HL-60 (cell line): ENCODE data around the gene MTO1.
A peak's percentile ranks its signal among the peaks of the same experiment; 100 is the strongest.

Experiments
- DNase-seq, 2 experiments: peaks; one replicate each; pipeline ENCODE4 v3.0.0-alpha.2; 2010 to 2020; ENCODE audit warnings: low read depth in 1 of 2, low spot score in 1 of 2
- H3K27ac ChIP-seq: fragments of 250-450 bp; sonication (Bioruptor Pico); replicated peaks from 2 replicates; pipeline ENCODE4 v1.5.1; 2020; ENCODE audit warnings: mild to moderate bottlenecking, moderate library complexity
- H3K27me3 ChIP-seq: fragments of 250-450 bp; sonication (Bioruptor Pico); 2 replicates; pipeline ENCODE4 v1.5.1; 2021; ENCODE audit warnings: mild to moderate bottlenecking, moderate library complexity; ENCODE audit not compliant: insufficient read depth, poor library complexity, severe bottlenecking
- H3K4me3 ChIP-seq: replicated peaks from 2 replicates; pipeline ENCODE4 v1.5.1; 2011; ENCODE audit warnings: mild to moderate bottlenecking, control low read depth, low read length; ENCODE audit not compliant: insufficient read depth
- GABPA ChIP-seq: IDR thresholded peaks from 2 replicates; pipeline ENCODE4 v1.6.1; 2012; ENCODE audit warnings: low read depth
- POLR2AphosphoS5 ChIP-seq: IDR thresholded peaks from 2 replicates; pipeline ENCODE4 v1.6.1; 2012; ENCODE audit warnings: low read depth
- SPI1 ChIP-seq: IDR thresholded peaks from 2 replicates; pipeline ENCODE4 v1.6.1; 2012; ENCODE audit warnings: low read depth, mild to moderate bottlenecking, borderline replicate concordance
- TF ChIP-seq, protein P1 (sequence below): IDR thresholded peaks from one replicate; pipeline ENCODE4 v1.5.1; 2011; ENCODE audit warnings: low read length, control low read depth, inconsistent platforms; ENCODE audit not compliant: insufficient read depth
- TF ChIP-seq, protein P2 (sequence below): IDR thresholded peaks from 2 replicates; pipeline ENCODE4 v1.6.1; 2012; ENCODE audit warnings: low read depth; ENCODE audit not compliant: insufficient replicate concordance

The MTO1 gene

GRCh38 chr6:73506246-73506645 lies 44.7 kb downstream of the MTO1 start:
- TF ChIP-seq, protein P1, sequence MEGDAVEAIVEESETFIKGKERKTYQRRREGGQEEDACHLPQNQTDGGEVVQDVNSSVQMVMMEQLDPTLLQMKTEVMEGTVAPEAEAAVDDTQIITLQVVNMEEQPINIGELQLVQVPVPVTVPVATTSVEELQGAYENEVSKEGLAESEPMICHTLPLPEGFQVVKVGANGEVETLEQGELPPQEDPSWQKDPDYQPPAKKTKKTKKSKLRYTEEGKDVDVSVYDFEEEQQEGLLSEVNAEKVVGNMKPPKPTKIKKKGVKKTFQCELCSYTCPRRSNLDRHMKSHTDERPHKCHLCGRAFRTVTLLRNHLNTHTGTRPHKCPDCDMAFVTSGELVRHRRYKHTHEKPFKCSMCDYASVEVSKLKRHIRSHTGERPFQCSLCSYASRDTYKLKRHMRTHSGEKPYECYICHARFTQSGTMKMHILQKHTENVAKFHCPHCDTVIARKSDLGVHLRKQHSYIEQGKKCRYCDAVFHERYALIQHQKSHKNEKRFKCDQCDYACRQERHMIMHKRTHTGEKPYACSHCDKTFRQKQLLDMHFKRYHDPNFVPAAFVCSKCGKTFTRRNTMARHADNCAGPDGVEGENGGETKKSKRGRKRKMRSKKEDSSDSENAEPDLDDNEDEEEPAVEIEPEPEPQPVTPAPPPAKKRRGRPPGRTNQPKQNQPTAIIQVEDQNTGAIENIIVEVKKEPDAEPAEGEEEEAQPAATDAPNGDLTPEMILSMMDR, result no peak
- TF ChIP-seq, protein P2, sequence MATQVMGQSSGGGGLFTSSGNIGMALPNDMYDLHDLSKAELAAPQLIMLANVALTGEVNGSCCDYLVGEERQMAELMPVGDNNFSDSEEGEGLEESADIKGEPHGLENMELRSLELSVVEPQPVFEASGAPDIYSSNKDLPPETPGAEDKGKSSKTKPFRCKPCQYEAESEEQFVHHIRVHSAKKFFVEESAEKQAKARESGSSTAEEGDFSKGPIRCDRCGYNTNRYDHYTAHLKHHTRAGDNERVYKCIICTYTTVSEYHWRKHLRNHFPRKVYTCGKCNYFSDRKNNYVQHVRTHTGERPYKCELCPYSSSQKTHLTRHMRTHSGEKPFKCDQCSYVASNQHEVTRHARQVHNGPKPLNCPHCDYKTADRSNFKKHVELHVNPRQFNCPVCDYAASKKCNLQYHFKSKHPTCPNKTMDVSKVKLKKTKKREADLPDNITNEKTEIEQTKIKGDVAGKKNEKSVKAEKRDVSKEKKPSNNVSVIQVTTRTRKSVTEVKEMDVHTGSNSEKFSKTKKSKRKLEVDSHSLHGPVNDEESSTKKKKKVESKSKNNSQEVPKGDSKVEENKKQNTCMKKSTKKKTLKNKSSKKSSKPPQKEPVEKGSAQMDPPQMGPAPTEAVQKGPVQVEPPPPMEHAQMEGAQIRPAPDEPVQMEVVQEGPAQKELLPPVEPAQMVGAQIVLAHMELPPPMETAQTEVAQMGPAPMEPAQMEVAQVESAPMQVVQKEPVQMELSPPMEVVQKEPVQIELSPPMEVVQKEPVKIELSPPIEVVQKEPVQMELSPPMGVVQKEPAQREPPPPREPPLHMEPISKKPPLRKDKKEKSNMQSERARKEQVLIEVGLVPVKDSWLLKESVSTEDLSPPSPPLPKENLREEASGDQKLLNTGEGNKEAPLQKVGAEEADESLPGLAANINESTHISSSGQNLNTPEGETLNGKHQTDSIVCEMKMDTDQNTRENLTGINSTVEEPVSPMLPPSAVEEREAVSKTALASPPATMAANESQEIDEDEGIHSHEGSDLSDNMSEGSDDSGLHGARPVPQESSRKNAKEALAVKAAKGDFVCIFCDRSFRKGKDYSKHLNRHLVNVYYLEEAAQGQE, result no peak
- TF ChIP-seq GABPA (no peak), POLR2AphosphoS5 (no peak), SPI1 (0 out of 2 replicates have a peak, but pooled peaks have one; percentile 30)
- H3K27me3 ChIP-seq, result no peaks in the 10 kb centered on the region
- no peak overlapping the region for H3K27ac ChIP-seq
- no peak overlapping the region for H3K4me3 ChIP-seq
- DNase-seq, result peak in 1 of 2 experiments; percentile 38

GRCh38 chr6:73508776-73509175 lies 47.2 kb downstream of the MTO1 start:
- H3K27ac ChIP-seq, result no peak overlapping the region
- TF ChIP-seq, protein P2, result no peak
- TF ChIP-seq POLR2AphosphoS5 (no peak), GABPA (no peak), SPI1 (0 out of 2 replicates have a peak, but pooled peaks have one; percentile 13)
- TF ChIP-seq, protein P1, result no peak
- no peak overlapping the region for H3K4me3 ChIP-seq
- no peaks in the 10 kb centered on the region for H3K27me3 ChIP-seq
- no peak for DNase-seq

- Histone ChIP-seq H3K27ac (no peak overlapping the region), H3K4me3 (no peak overlapping the region), H3K27me3 (no peaks in the 10 kb centered on the region)
- TF ChIP-seq POLR2AphosphoS5 (no peak), SPI1 (no peak), GABPA (no peak)
- TF ChIP-seq, protein P2, result no peak
- TF ChIP-seq, protein P1, result no peak
- no peak for DNase-seq
These were observed 48.3 kb downstream of the MTO1 start for GRCh38 chr6:73509851-73510250.
